Endodermal cell (in vitro differentiated cells): ENCODE data around the gene SPACA4. TPM values are rescaled to one million over a fixed set of nuclear protein-coding genes. Genes with fewer than 3 reads are reported as not detected.

Experiments used
- DNase-seq: peaks from one replicate; pipeline ENCODE4 v3.0.0-alpha.2; 2017
- H3K27ac ChIP-seq: 2 replicates; pipeline ENCODE4 v1.5.1; 2013; ENCODE audit warnings: mild to moderate bottlenecking, low read depth, low read length, moderate library complexity
- H3K27me3 ChIP-seq: 2 replicates; pipeline ENCODE4 v1.6.1; 2013; ENCODE audit warnings: mild to moderate bottlenecking, low read length, moderate library complexity; ENCODE audit not compliant: insufficient read depth, control insufficient read depth, poor library complexity, severe bottlenecking
- H3K36me3 ChIP-seq: 2 replicates; pipeline ENCODE4 v1.7.0; 2013; ENCODE audit warnings: mild to moderate bottlenecking, low read length, moderate library complexity; ENCODE audit not compliant: control insufficient read depth, insufficient read depth
- H3K4me1 ChIP-seq: one replicate; pipeline ENCODE4 v1.7.0; 2013; ENCODE audit warnings: low read length; ENCODE audit not compliant: control insufficient read depth, insufficient read depth
- H3K4me3 ChIP-seq: 2 replicates; pipeline ENCODE4 v1.5.1; 2013; ENCODE audit warnings: mild to moderate bottlenecking, low read length, moderate library complexity
- H3K9ac ChIP-seq: 2 replicates; pipeline ENCODE4 v1.6.1; 2013; ENCODE audit warnings: mild to moderate bottlenecking, low read length, moderate library complexity; ENCODE audit not compliant: poor library complexity, severe bottlenecking; ENCODE audit errors: extremely low read depth
- H3K9me3 ChIP-seq: 2 replicates; pipeline ENCODE4 v1.6.1; 2013; ENCODE audit warnings: mild to moderate bottlenecking, low read length, moderate library complexity; ENCODE audit not compliant: control insufficient read depth
- H3K27ac Mint-ChIP-seq: 2 replicates; pipeline ENCODE4 v1.8.0; 2020; ENCODE audit warnings: mixed read lengths
- H3K27me3 Mint-ChIP-seq: 2 replicates; pipeline ENCODE4 v1.8.0; 2021; ENCODE audit warnings: mild to moderate bottlenecking, mixed read lengths; ENCODE audit not compliant: insufficient read depth
- H3K36me3 Mint-ChIP-seq: 2 replicates; pipeline ENCODE4 v1.8.0; 2020; ENCODE audit warnings: low read depth, mixed read lengths
- H3K4me1 Mint-ChIP-seq: 2 replicates; pipeline ENCODE4 v1.8.0; 2020; ENCODE audit warnings: mixed read lengths
- H3K4me3 Mint-ChIP-seq: 2 replicates; pipeline ENCODE4 v1.8.0; 2020; ENCODE audit warnings: mild to moderate bottlenecking, moderate library complexity, mixed read lengths
- H3K9me3 Mint-ChIP-seq: 2 replicates; pipeline ENCODE4 v1.8.0; 2020; ENCODE audit warnings: mild to moderate bottlenecking, mixed read lengths
- CTCF ChIP-seq: fragments of 200-600 bp; sonication (generic); conservative IDR thresholded peaks from 2 replicates; pipeline ENCODE4 v1.5.0; 2021; ENCODE audit warnings: antibody characterized with exemption, mild to moderate bottlenecking
- WGBS, 2 experiments: methylation state at CpG; one replicate each; pipeline versions ENCODE4 v1.1.5 to v1.1.7; 2013; ENCODE audit warnings: missing lambda C conversion rate in 2 of 2, mixed read lengths in 1 of 2; ENCODE audit not compliant: insufficient coverage in 1 of 2, insufficient read length in 1 of 2; 5-methylcytosine and 5-hydroxymethylcytosine counted together
- total RNA-seq, 2 donors: library from RNA; stranded (reverse); fragmentation: NEBNext Ultra II Directional in 1 of 2; extraction: Animal tissue kit (Norgen Biotek cat#: 25700) in 1 of 2; gene quantifications; 2 replicates in 1 of 2; 3 replicates in 1 of 2; pipeline ENCODE4 v1.2.1, GENCODE V29; 2021

The SPACA4 gene
- total RNA-seq, 2 donors from 2014 or later = not detected

GRCh38 chr19:48623556-48624066, 17.1 kb downstream of the SPACA4 start:
- Mint-ChIP-seq H3K4me1 (peaks cover 26% of the 10 kb centered on the region), H3K27ac (peak overlapping the region; percentile 96), H3K27me3 (no peaks in the 10 kb centered on the region), H3K36me3 (peaks cover 8% of the 10 kb centered on the region), H3K9me3 (no peaks in the 10 kb centered on the region), H3K4me3 (peak overlapping the region; percentile 89)
- Histone ChIP-seq H3K4me3 (peak overlapping the region; percentile 89), H3K27me3 (no peaks in the 10 kb centered on the region), H3K9me3 (no peaks in the 10 kb centered on the region), H3K4me1 (peaks cover 9% of the 10 kb centered on the region), H3K9ac (peak overlapping the region; percentile 74), H3K36me3 (peaks cover 10% of the 10 kb centered on the region), H3K27ac (peak overlapping the region; percentile 98)
- 36 to 39% methylated on average over 8 of the region's 8 CpGs for WGBS, 2 experiments
- TF ChIP-seq CTCF = no peak
- DNase-seq = no peak

- Mint-ChIP-seq H3K4me3 (peak overlapping the region; percentile 89), H3K27me3 (no peaks in the 10 kb centered on the region), H3K27ac (peak overlapping the region; percentile 96), H3K36me3 (peaks cover 11% of the 10 kb centered on the region), H3K4me1 (peaks cover 26% of the 10 kb centered on the region), H3K9me3 (no peaks in the 10 kb centered on the region)
- DNase-seq = peak; percentile 99
- peaks cover 9% of the 10 kb centered on the region for H3K4me1 ChIP-seq
- peak overlapping the region; percentile 74 for H3K9ac ChIP-seq
- H3K9me3 ChIP-seq = no peaks in the 10 kb centered on the region
- peaks cover 10% of the 10 kb centered on the region for H3K36me3 ChIP-seq
- peak overlapping the region; percentile 98 for H3K27ac ChIP-seq
- WGBS, 2 experiments = 0 to 2% methylated on average over 9 to 40 of the region's 40 CpGs
- TF ChIP-seq CTCF = no peak
- peak overlapping the region; percentile 89 for H3K4me3 ChIP-seq
- H3K27me3 ChIP-seq = no peaks in the 10 kb centered on the region
Observed at GRCh38 chr19:48624067-48624594, 17.6 kb downstream of the SPACA4 start.

GRCh38 chr19:48624791-48625723, 18.5 kb downstream of the SPACA4 start:
- H3K4me3 ChIP-seq = peak overlapping the region; percentile 89
- TF ChIP-seq CTCF = no peak
- H3K4me3 Mint-ChIP-seq = peak overlapping the region; percentile 89
- peak overlapping the region; percentile 94 for H3K27ac Mint-ChIP-seq
- H3K9ac ChIP-seq = peak overlapping the region; percentile 74
- H3K4me1 Mint-ChIP-seq = peaks cover 21% of the 10 kb centered on the region
- no peaks in the 10 kb centered on the region for H3K9me3 ChIP-seq
- no peaks in the 10 kb centered on the region for H3K27me3 Mint-ChIP-seq
- H3K27me3 ChIP-seq = no peaks in the 10 kb centered on the region
- peaks cover 9% of the 10 kb centered on the region for H3K4me1 ChIP-seq
- peak; percentile 80 for DNase-seq
- no peak overlapping the region for H3K27ac ChIP-seq
- H3K9me3 Mint-ChIP-seq = no peaks in the 10 kb centered on the region
- WGBS, 2 experiments = 46 to 55% methylated on average over 7 to 22 of the region's 24 CpGs
- peaks cover 11% of the 10 kb centered on the region for H3K36me3 Mint-ChIP-seq
- H3K36me3 ChIP-seq = peaks cover 10% of the 10 kb centered on the region
